Endothelial cell of umbilical vein (primary cell): Measurements from ENCODE around the gene ARHGAP32. TPM values are rescaled to one million over a fixed set of nuclear protein-coding genes. Genes with fewer than 3 reads are reported as not detected.

ENCODE experiments used
- BruUV-seq: library from RNA; stranded (reverse); fragments of 400-500 nt; replicated peaks from 2 replicates; lab custom pipeline; 2021; lab: Mats Ljungman, UMichigan
- CTCF ChIA-PET: fragments of 300-600, 350-600 bp; sonication (Branson Sonifier 250); formaldehyde crosslinking; loops from one replicate; lab custom pipeline; 2021; ENCODE audit warnings: antibody characterized with exemption, inconsistent platforms; lab: Charles Lee
- POLR2A ChIA-PET: fragments of 300-600, 350-600 bp; sonication (Branson Sonifier 250); formaldehyde crosslinking; loops from one replicate; lab custom pipeline; 2021; ENCODE audit warnings: antibody characterized with exemption, inconsistent platforms; lab: Charles Lee
- DNase-seq: peaks from one replicate; pipeline ENCODE4 v3.0.0-alpha.2; 2011; ENCODE audit warnings: low read depth, low spot score
- FAIRE-seq: peaks from 2 replicates; lab custom pipeline; 2011; peaks lifted over from hg19 to GRCh38; lab: Jason Lieb, UNC
- H2AFZ ChIP-seq: 2 replicates; pipeline ENCODE4 v1.6.0; 2012; ENCODE audit warnings: low read depth, low read length, control low read depth, inconsistent platforms
- H3K27ac ChIP-seq: 2 replicates; pipeline ENCODE4 v1.5.1; 2011; ENCODE audit warnings: low read depth, mild to moderate bottlenecking, control low read depth, low read length, moderate library complexity; ENCODE audit not compliant: insufficient read depth
- H3K27me3 ChIP-seq, 2 experiments: 2 replicates each; pipeline versions ENCODE4 v1.6.0 to v1.6.1; 2011; ENCODE audit warnings: low read length in 2 of 2, mixed read lengths in 1 of 2; ENCODE audit not compliant: control insufficient read depth in 2 of 2, insufficient read depth in 2 of 2
- H3K36me3 ChIP-seq, 2 experiments: 2 replicates in 1 of 2; 3 replicates in 1 of 2; pipeline ENCODE4 v1.5.1; 2011; ENCODE audit warnings: low read length in 2 of 2, mild to moderate bottlenecking in 1 of 2, moderate library complexity in 1 of 2; ENCODE audit not compliant: control insufficient read depth in 2 of 2, insufficient read depth in 2 of 2; ENCODE audit errors: extremely low read depth in 1 of 2
- H3K4me1 ChIP-seq: 3 replicates; pipeline ENCODE4 v1.5.1; 2011; ENCODE audit warnings: mild to moderate bottlenecking, low read length; ENCODE audit not compliant: control insufficient read depth, insufficient read depth; ENCODE audit errors: extremely low read depth
- H3K4me2 ChIP-seq: 2 replicates; pipeline ENCODE4 v1.6.1; 2011; ENCODE audit warnings: low read length, control low read depth, mixed read lengths; ENCODE audit not compliant: insufficient read depth
- H3K4me3 ChIP-seq, 3 experiments: fragments of 200-600 bp in 1 of 3; sonication (generic), shearing (Covaris generic) in 1 of 3; replicated peaks in 1 of 3; 2 replicates each; pipeline ENCODE4 v1.5.1; 2011 to 2016; ENCODE audit warnings: control low read depth in 3 of 3, low read length in 3 of 3, mild to moderate bottlenecking in 2 of 3, inconsistent platforms in 1 of 3, low read depth in 1 of 3, moderate library complexity in 1 of 3; ENCODE audit not compliant: insufficient read depth in 1 of 3
- H3K79me2 ChIP-seq: 2 replicates; pipeline ENCODE4 v1.6.0; 2012; ENCODE audit warnings: low read length, inconsistent platforms; ENCODE audit not compliant: control insufficient read depth, insufficient read depth
- H3K9ac ChIP-seq: replicated peaks from 2 replicates; pipeline ENCODE3; 2011; ENCODE audit warnings: low read length, control low read depth; ENCODE audit not compliant: insufficient read depth; ENCODE audit errors: extremely low read depth
- H3K9me1 ChIP-seq: replicated peaks from 3 replicates; pipeline ENCODE4 v1.6.0; 2011; ENCODE audit warnings: mild to moderate bottlenecking, low read length; ENCODE audit not compliant: control insufficient read depth, insufficient read depth; ENCODE audit errors: extremely low read depth
- H3K9me3 ChIP-seq: replicated peaks from 2 replicates; pipeline ENCODE4 v1.5.1; 2012; ENCODE audit warnings: low read length, inconsistent platforms; ENCODE audit not compliant: control insufficient read depth, insufficient read depth
- H4K20me1 ChIP-seq: replicated peaks from 2 replicates; pipeline ENCODE3; 2011; ENCODE audit warnings: mild to moderate bottlenecking, low read length; ENCODE audit not compliant: control insufficient read depth, insufficient read depth; ENCODE audit errors: extremely low read depth
- CTCF ChIP-seq, 2 donors: IDR thresholded peaks; 1 replicate in 1 of 2; 2 replicates in 1 of 2; pipeline ENCODE4 v1.5.1; 2011; ENCODE audit warnings: low read length in 2 of 2, mild to moderate bottlenecking in 2 of 2, moderate library complexity in 2 of 2, control low read depth in 1 of 2, inconsistent platforms in 1 of 2, low read depth in 1 of 2; ENCODE audit not compliant: insufficient read depth in 1 of 2; ENCODE audit errors: extremely low read depth in 1 of 2
- EZH2 ChIP-seq: IDR thresholded peaks from 2 replicates; pipeline ENCODE4 v1.6.1; 2012; ENCODE audit warnings: borderline replicate concordance, low read depth, mild to moderate bottlenecking, moderate library complexity, low read length, inconsistent platforms; ENCODE audit not compliant: severe bottlenecking
- FOS ChIP-seq: IDR thresholded peaks from 2 replicates; pipeline ENCODE4 v1.6.1; 2011; ENCODE audit warnings: mild to moderate bottlenecking, low read length, moderate library complexity, borderline replicate concordance; ENCODE audit not compliant: insufficient read depth
- GATA2 ChIP-seq: IDR thresholded peaks from 2 replicates; pipeline ENCODE4 v1.7.0; 2011; ENCODE audit warnings: low read depth, mild to moderate bottlenecking, moderate library complexity, mixed read lengths, low read length; ENCODE audit not compliant: insufficient read length, insufficient read depth
- JUN ChIP-seq: IDR thresholded peaks from 2 replicates; pipeline ENCODE4 v1.6.1; 2011; ENCODE audit warnings: borderline replicate concordance, low read depth; ENCODE audit not compliant: insufficient read length, insufficient read depth
- MAX ChIP-seq: IDR thresholded peaks from 2 replicates; pipeline ENCODE4 v1.6.1; 2011; ENCODE audit not compliant: insufficient read depth, insufficient read length
- MYC ChIP-seq: IDR thresholded peaks from one replicate; pipeline ENCODE4 v1.6.1; 2011; ENCODE audit warnings: mild to moderate bottlenecking, low read depth, low read length
- POLR2A ChIP-seq: IDR thresholded peaks from 2 replicates; pipeline ENCODE4 v1.6.1; 2012; ENCODE audit warnings: low read depth, mild to moderate bottlenecking, control low read depth, low read length
- POLR2AphosphoS5 ChIP-seq: IDR thresholded peaks from 2 replicates; pipeline ENCODE4 v1.6.1; 2012; ENCODE audit warnings: low read depth, mild to moderate bottlenecking, control low read depth, low read length, moderate library complexity; ENCODE audit not compliant: insufficient read depth
- dilution Hi-C: fragments of 300-500 bp; cut with MboI; formaldehyde crosslinking; loops from one replicate; pipeline ENCODE4 v1.15.0; 2019; ENCODE audit warnings: low sequenced_read_pairs; ENCODE audit not compliant: extremely low pct_ligation_motif_present
- intact Hi-C: fragments of 100-400 bp; cut with micrococcal nuclease; formaldehyde crosslinking; loops from one replicate; pipeline ENCODE4 v1.10.0; 2022
- polyA plus RNA-seq, 4 experiments: library from polyadenylated mRNA; depleted of rRNA in 3 of 4; stranded (reverse) in 3 of 4; unstranded in 1 of 4; fragments of >200 nt; gene quantifications; 2 replicates each; pipeline versions ENCODE4 v1.2.1 to v1.2.3, GENCODE V29; 2011 to 2012; ENCODE audit warnings: missing spikeins in 1 of 4
- total RNA-seq: library from RNA; stranded (reverse); gene quantifications from 2 replicates; pipeline ENCODE4 v1.2.3, GENCODE V29; 2021

Gene ARHGAP32
- total and polyA plus RNA-seq, 2 donors (not counting 3 experiments of a cell fraction or from before 2014, with no cell fraction given), result 3.4 to 9.1 TPM

GRCh38 chr11:129109701-129110100, 82.4 kb downstream of the ARHGAP32 start:
- H3K27ac ChIP-seq, result no peak overlapping the region
- no peak overlapping the region for H3K4me2 ChIP-seq
- no peaks in the 10 kb centered on the region for H3K9me1 ChIP-seq
- ChIA-PET CTCF (no interaction called here), POLR2A (no interaction called here)
- no peaks in the 10 kb centered on the region for H3K9me3 ChIP-seq
- no peaks in the 10 kb centered on the region for H3K4me1 ChIP-seq
- no peak overlapping the region for H3K9ac ChIP-seq
- BruUV-seq, result no TSS peak
- no peak overlapping the region for H2AFZ ChIP-seq
- no peaks in the 10 kb centered on the region for H3K79me2 ChIP-seq
- no peaks in the 10 kb centered on the region for H3K27me3 ChIP-seq
- H3K36me3 ChIP-seq, result no peaks in the 10 kb centered on the region
- FAIRE-seq, result no peak
- no peaks in the 10 kb centered on the region for H4K20me1 ChIP-seq
- dilution Hi-C loops (no loop called here), intact Hi-C loops (no loop called here)
- H3K4me3 ChIP-seq, result no peak overlapping the region
- DNase-seq, result no peak
- TF ChIP-seq POLR2AphosphoS5 (no peak), CTCF (IDR thresholded peaks at IDR 0.05; ENCODE audit: extremely low read depth in 1 of 2, insufficient read depth in 1 of 2, low read depth in 1 of 2, low read length in 2 of 2) (no peak), EZH2 (no peak), MAX (no peak), POLR2A (no peak), GATA2 (no peak), FOS (no peak), MYC (no peak), JUN (no peak)
